ENCODE measurements around the gene MTMR1.

Gene MTMR1

GRCh38 chrX:150773634-150774033, 80.4 kb downstream of the MTMR1 start:
- no peaks in the 10 kb centered on the region for H3K9me2 ChIP-seq (replicated peaks; ENCODE audit: insufficient read depth, low read length)
- H3K9ac ChIP-seq (ENCODE audit: low read length) = no peak overlapping the region
- peaks cover 6% of the 10 kb centered on the region for H3K4me1 ChIP-seq (ENCODE audit: low read length)
- no peak overlapping the region for H3K4me2 ChIP-seq (ENCODE audit: low read depth, low read length)
- H3K4me3 ChIP-seq (ENCODE audit: low read length) = no peak overlapping the region
- H3K27ac ChIP-seq (ENCODE audit: low read length) = no peak overlapping the region
- H2AFZ ChIP-seq (ENCODE audit: low read length) = no peak overlapping the region
- no peaks in the 10 kb centered on the region for H3K27me3 ChIP-seq (replicated peaks; ENCODE audit: insufficient read depth, low read length)
- H3K9me3 ChIP-seq (replicated peaks; ENCODE audit: insufficient read depth, low read length) = no peaks in the 10 kb centered on the region
- no peak for DNase-seq
- H3F3A ChIP-seq (ENCODE audit: insufficient read depth, low read length) = no peaks in the 10 kb centered on the region
- H4K20me1 ChIP-seq (ENCODE audit: insufficient read depth, low read length) = no peaks in the 10 kb centered on the region
- TF ChIP-seq EZH2 (optimal IDR thresholded peaks at IDR 0.05; ENCODE audit: low read depth, low read length) = no peak
- TF ChIP-seq CTCF (IDR thresholded peaks at IDR 0.05; ENCODE audit: low read length) = no peak
- TF ChIP-seq EZH2phosphoT487 (IDR thresholded peaks at IDR 0.05; ENCODE audit: low read length) = no peak
- no peaks in the 10 kb centered on the region for H3K79me2 ChIP-seq (ENCODE audit: low read length)
- no peaks in the 10 kb centered on the region for H3K36me3 ChIP-seq (replicated peaks; ENCODE audit: insufficient read depth, low read length)

GRCh38 chrX:150774798-150775568, 81.8 kb downstream of the MTMR1 start:
- no peaks in the 10 kb centered on the region for H3K9me2 ChIP-seq (replicated peaks; ENCODE audit: insufficient read depth, low read length)
- no peak overlapping the region for H3K4me3 ChIP-seq (ENCODE audit: low read length)
- no peak overlapping the region for H3K4me2 ChIP-seq (ENCODE audit: low read depth, low read length)
- TF ChIP-seq CTCF (IDR thresholded peaks at IDR 0.05; ENCODE audit: low read length) = no peak
- TF ChIP-seq EZH2 (optimal IDR thresholded peaks at IDR 0.05; ENCODE audit: low read depth, low read length) = no peak
- TF ChIP-seq EZH2phosphoT487 (IDR thresholded peaks at IDR 0.05; ENCODE audit: low read length) = no peak
- no peak overlapping the region for H2AFZ ChIP-seq (ENCODE audit: low read length)
- no peak overlapping the region for H3K27ac ChIP-seq (ENCODE audit: low read length)
- H3K79me2 ChIP-seq (ENCODE audit: low read length) = no peaks in the 10 kb centered on the region
- H3K36me3 ChIP-seq (replicated peaks; ENCODE audit: insufficient read depth, low read length) = no peaks in the 10 kb centered on the region
- H3K4me1 ChIP-seq (ENCODE audit: low read length) = peaks cover 14% of the 10 kb centered on the region
- DNase-seq = no peak
- H3K9me3 ChIP-seq (replicated peaks; ENCODE audit: insufficient read depth, low read length) = no peaks in the 10 kb centered on the region
- H3F3A ChIP-seq (ENCODE audit: insufficient read depth, low read length) = peaks cover 6% of the 10 kb centered on the region; the same call in 1 of the 2 replicates
- no peak overlapping the region for H3K9ac ChIP-seq (ENCODE audit: low read length)
- H3K27me3 ChIP-seq (replicated peaks; ENCODE audit: insufficient read depth, low read length) = no peaks in the 10 kb centered on the region
- H4K20me1 ChIP-seq (ENCODE audit: insufficient read depth, low read length) = no peaks in the 10 kb centered on the region

- peaks cover 6% of the 10 kb centered on the region; the same call in 1 of the 2 replicates for H3F3A ChIP-seq (ENCODE audit: insufficient read depth, low read length)
- DNase-seq = no peak
- no peaks in the 10 kb centered on the region for H3K9me3 ChIP-seq (replicated peaks; ENCODE audit: insufficient read depth, low read length)
- H4K20me1 ChIP-seq (ENCODE audit: insufficient read depth, low read length) = no peaks in the 10 kb centered on the region
- no peak overlapping the region for H3K27ac ChIP-seq (ENCODE audit: low read length)
- no peaks in the 10 kb centered on the region for H3K36me3 ChIP-seq (replicated peaks; ENCODE audit: insufficient read depth, low read length)
- no peak overlapping the region for H2AFZ ChIP-seq (ENCODE audit: low read length)
- no peak overlapping the region for H3K4me2 ChIP-seq (ENCODE audit: low read depth, low read length)
- peaks cover 18% of the 10 kb centered on the region for H3K4me1 ChIP-seq (ENCODE audit: low read length)
- TF ChIP-seq EZH2 (optimal IDR thresholded peaks at IDR 0.05; ENCODE audit: low read depth, low read length) (no peak), CTCF (IDR thresholded peaks at IDR 0.05; ENCODE audit: low read length) (no peak), EZH2phosphoT487 (IDR thresholded peaks at IDR 0.05; ENCODE audit: low read length) (no peak)
- H3K9me2 ChIP-seq (replicated peaks; ENCODE audit: insufficient read depth, low read length) = no peaks in the 10 kb centered on the region
- no peaks in the 10 kb centered on the region for H3K27me3 ChIP-seq (replicated peaks; ENCODE audit: insufficient read depth, low read length)
- no peak overlapping the region for H3K9ac ChIP-seq (ENCODE audit: low read length)
- no peak overlapping the region for H3K4me3 ChIP-seq (ENCODE audit: low read length)
- no peaks in the 10 kb centered on the region for H3K79me2 ChIP-seq (ENCODE audit: low read length)
Observed at GRCh38 chrX:150775569-150776350, 82.6 kb downstream of the MTMR1 start.
